OCI-LY1 (cell line): ENCODE measurements around the gene GLT6D1.

Experiments
- H2AFZ ChIP-seq: fragments of 200-600 bp; sonication (generic), shearing (Covaris generic); 2 replicates; pipeline ENCODE4 v1.6.0; 2014; ENCODE audit warnings: antibody characterized with exemption, mild to moderate bottlenecking, low read length
- H3F3A ChIP-seq: fragments of 200-600 bp; sonication (generic), shearing (Covaris generic); 2 replicates; pipeline ENCODE4 v1.6.0; 2014; ENCODE audit warnings: mild to moderate bottlenecking, antibody characterized with exemption, low read length, moderate library complexity; ENCODE audit not compliant: insufficient read depth
- H3K27ac ChIP-seq: fragments of 200-600 bp; sonication (generic); 2 replicates; pipeline ENCODE4 v1.5.1; 2014; ENCODE audit warnings: low read length, mixed run types, mild to moderate bottlenecking, low read depth; ENCODE audit not compliant: poor library complexity, severe bottlenecking
- H3K27me3 ChIP-seq: fragments of 200-600 bp; sonication (generic); 2 replicates; pipeline ENCODE4 v1.6.0; 2014; ENCODE audit warnings: antibody characterized with exemption, mild to moderate bottlenecking, low read length, moderate library complexity; ENCODE audit not compliant: insufficient read depth
- H3K36me3 ChIP-seq: fragments of 200-600 bp; sonication (generic); 2 replicates; pipeline ENCODE4 v1.6.1; 2014; ENCODE audit warnings: mild to moderate bottlenecking, antibody characterized with exemption, low read length, moderate library complexity, mixed read lengths; ENCODE audit not compliant: insufficient read depth
- H3K4me1 ChIP-seq: fragments of 200-600 bp; sonication (generic); 2 replicates; pipeline ENCODE4 v1.5.1; 2014; ENCODE audit warnings: mild to moderate bottlenecking, low read length, moderate library complexity; ENCODE audit not compliant: insufficient read depth, severe bottlenecking
- H3K4me2 ChIP-seq: fragments of 200-600 bp; sonication (generic), shearing (Covaris generic); 2 replicates; pipeline ENCODE4 v1.6.1; 2014; ENCODE audit warnings: low read length
- H3K4me3 ChIP-seq: fragments of 200-600 bp; sonication (generic); 2 replicates; pipeline ENCODE4 v1.5.1; 2014; ENCODE audit warnings: low read length, low read depth, mild to moderate bottlenecking, mixed read lengths; ENCODE audit not compliant: poor library complexity, severe bottlenecking
- H3K79me2 ChIP-seq: fragments of 200-600 bp; shearing (Covaris generic); 2 replicates; pipeline ENCODE4 v1.6.1; 2016; ENCODE audit warnings: mixed run types, low read length, mixed read lengths; ENCODE audit not compliant: insufficient read depth
- H3K9ac ChIP-seq: fragments of 200-600 bp; sonication (generic), shearing (Covaris generic); 2 replicates; pipeline ENCODE4 v1.6.1; 2014; ENCODE audit warnings: mild to moderate bottlenecking, low read length, mixed read lengths
- H3K9me2 ChIP-seq: fragments of 200-600 bp; sonication (generic), shearing (Covaris generic); 2 replicates; pipeline ENCODE4 v1.6.1; 2014; ENCODE audit warnings: low read depth, mild to moderate bottlenecking, low read length, mixed read lengths
- H3K9me3 ChIP-seq: fragments of 200-600 bp; shearing (Covaris generic); 2 replicates; pipeline ENCODE4 v1.6.1; 2014; ENCODE audit warnings: low read length, mixed read lengths
- H4K20me1 ChIP-seq: fragments of 200-600 bp; sonication (generic), shearing (Covaris generic); 2 replicates; pipeline ENCODE4 v1.6.0; 2016; ENCODE audit warnings: mild to moderate bottlenecking, low read length; ENCODE audit not compliant: insufficient read depth
- EZH2 ChIP-seq: fragments of 200-600 bp; sonication (generic), shearing (Covaris generic); IDR thresholded peaks from 2 replicates; pipeline ENCODE4 v1.8.0; 2017; ENCODE audit warnings: borderline replicate concordance, mixed run types, mild to moderate bottlenecking, antibody characterized with exemption, low read length, moderate library complexity, mixed read lengths
- TF ChIP-seq, protein P1 (sequence below): fragments of 200-600 bp; sonication (generic), shearing (Covaris generic); IDR thresholded peaks from 2 replicates; pipeline ENCODE4 v1.5.1; 2017; ENCODE audit warnings: mild to moderate bottlenecking, antibody characterized with exemption, low read length, moderate library complexity, mixed read lengths

Gene GLT6D1

DNA sequence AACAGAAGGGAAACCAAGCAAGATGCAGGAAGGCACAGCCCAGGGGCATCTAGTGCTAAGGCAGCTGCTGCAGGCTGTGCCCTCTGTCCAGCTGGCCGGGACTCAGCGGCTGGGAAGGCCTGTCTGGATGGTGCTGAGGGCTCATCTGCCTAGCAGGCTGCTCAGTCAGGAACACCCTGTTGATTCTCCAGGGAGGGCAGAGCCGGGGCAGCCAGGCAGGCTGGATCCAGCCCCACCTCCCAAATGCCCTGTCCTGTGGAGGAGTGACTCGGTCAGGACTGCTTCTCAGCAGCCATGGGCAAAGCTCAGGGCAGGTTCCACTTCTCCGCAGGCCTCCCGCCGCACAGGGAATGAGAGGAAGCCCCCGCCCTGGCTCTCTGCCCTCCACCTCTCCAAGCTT lies 16.0 kb upstream of the GLT6D1 start:
- Histone ChIP-seq H3K79me2 (no peaks in the 10 kb centered on the region), H4K20me1 (no peaks in the 10 kb centered on the region), H3K4me1 (no peaks in the 10 kb centered on the region), H3K27me3 (peaks cover 9% of the 10 kb centered on the region; the same call in 1 of the 2 replicates), H2AFZ (no peak overlapping the region), H3K9ac (no peak overlapping the region), H3K36me3 (no peaks in the 10 kb centered on the region), H3K27ac (no peak overlapping the region), H3K4me3 (no peak overlapping the region), H3F3A (no peaks in the 10 kb centered on the region), H3K9me3 (0 out of 2 replicates have a peak, but pooled peaks cover 3% of the 10 kb centered on the region), H3K9me2 (no peaks in the 10 kb centered on the region), H3K4me2 (no peak overlapping the region)
- TF ChIP-seq, protein P1, sequence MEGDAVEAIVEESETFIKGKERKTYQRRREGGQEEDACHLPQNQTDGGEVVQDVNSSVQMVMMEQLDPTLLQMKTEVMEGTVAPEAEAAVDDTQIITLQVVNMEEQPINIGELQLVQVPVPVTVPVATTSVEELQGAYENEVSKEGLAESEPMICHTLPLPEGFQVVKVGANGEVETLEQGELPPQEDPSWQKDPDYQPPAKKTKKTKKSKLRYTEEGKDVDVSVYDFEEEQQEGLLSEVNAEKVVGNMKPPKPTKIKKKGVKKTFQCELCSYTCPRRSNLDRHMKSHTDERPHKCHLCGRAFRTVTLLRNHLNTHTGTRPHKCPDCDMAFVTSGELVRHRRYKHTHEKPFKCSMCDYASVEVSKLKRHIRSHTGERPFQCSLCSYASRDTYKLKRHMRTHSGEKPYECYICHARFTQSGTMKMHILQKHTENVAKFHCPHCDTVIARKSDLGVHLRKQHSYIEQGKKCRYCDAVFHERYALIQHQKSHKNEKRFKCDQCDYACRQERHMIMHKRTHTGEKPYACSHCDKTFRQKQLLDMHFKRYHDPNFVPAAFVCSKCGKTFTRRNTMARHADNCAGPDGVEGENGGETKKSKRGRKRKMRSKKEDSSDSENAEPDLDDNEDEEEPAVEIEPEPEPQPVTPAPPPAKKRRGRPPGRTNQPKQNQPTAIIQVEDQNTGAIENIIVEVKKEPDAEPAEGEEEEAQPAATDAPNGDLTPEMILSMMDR, result no peak
- no peak for TF ChIP-seq EZH2

DNA sequence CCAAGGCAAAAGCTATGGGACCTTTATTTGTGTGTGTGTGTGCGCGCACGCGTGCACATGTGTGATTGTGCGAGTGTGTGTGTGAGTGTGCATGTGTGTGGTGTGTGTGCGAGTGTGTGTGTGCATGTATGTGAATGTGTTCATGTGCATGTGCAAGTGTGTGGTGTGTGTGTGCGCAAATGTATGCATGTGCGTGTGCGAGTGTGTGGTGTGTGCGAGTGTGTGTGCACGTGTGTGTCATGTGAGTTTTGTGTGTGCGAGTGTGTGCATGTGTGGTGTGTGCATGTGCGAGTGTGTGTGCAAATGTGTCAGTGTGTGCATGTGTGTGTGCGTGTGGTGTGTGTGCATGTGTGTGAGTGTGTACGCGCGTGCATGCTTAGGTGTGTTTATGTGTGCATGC lies 11.1 kb upstream of the GLT6D1 start:
- no peaks in the 10 kb centered on the region for H3K79me2 ChIP-seq
- H3K4me1 ChIP-seq, result no peaks in the 10 kb centered on the region
- TF ChIP-seq EZH2, result no peak
- TF ChIP-seq, protein P1, result no peak
- H3K36me3 ChIP-seq, result no peaks in the 10 kb centered on the region
- H3K27ac ChIP-seq, result no peak overlapping the region
- peaks cover 6% of the 10 kb centered on the region; the same call in 1 of the 2 replicates for H3K27me3 ChIP-seq
- peaks cover 13% of the 10 kb centered on the region for H3K9me3 ChIP-seq
- no peaks in the 10 kb centered on the region for H3K9me2 ChIP-seq
- H4K20me1 ChIP-seq, result no peaks in the 10 kb centered on the region
- no peaks in the 10 kb centered on the region for H3F3A ChIP-seq
- H2AFZ ChIP-seq, result no peak overlapping the region
- H3K9ac ChIP-seq, result no peak overlapping the region
- no peak overlapping the region for H3K4me2 ChIP-seq
- H3K4me3 ChIP-seq, result no peak overlapping the region

DNA sequence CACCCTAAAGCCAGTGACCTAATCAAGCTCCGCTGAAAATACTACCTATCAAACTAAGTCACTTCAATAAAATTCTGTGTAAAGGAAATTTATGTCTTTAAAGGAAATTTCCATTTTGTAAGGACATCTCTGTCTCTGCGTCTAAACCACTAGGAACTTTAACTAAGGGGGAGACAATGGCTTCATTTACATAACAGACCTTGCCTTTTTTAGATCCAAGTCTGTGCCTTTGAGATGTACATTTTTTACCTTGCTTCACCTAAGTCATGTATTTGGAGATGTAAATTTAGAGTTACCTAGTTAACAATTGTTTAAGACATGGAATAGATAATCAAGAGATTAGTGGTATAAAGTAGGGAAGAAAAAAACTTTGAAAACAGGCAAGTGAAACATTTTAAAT lies 10.2 kb upstream of the GLT6D1 start:
- H2AFZ ChIP-seq, result no peak overlapping the region
- no peaks in the 10 kb centered on the region for H3F3A ChIP-seq
- no peak overlapping the region for H3K27ac ChIP-seq
- H3K4me1 ChIP-seq, result no peaks in the 10 kb centered on the region
- H3K9ac ChIP-seq, result no peak overlapping the region
- peaks cover 19% of the 10 kb centered on the region for H3K9me3 ChIP-seq
- no peaks in the 10 kb centered on the region for H3K79me2 ChIP-seq
- peaks cover 6% of the 10 kb centered on the region; the same call in 1 of the 2 replicates for H3K27me3 ChIP-seq
- H4K20me1 ChIP-seq, result no peaks in the 10 kb centered on the region
- H3K9me2 ChIP-seq, result no peaks in the 10 kb centered on the region
- H3K4me3 ChIP-seq, result no peak overlapping the region
- no peaks in the 10 kb centered on the region for H3K36me3 ChIP-seq
- TF ChIP-seq, protein P1, result no peak
- no peak for TF ChIP-seq EZH2
- H3K4me2 ChIP-seq, result no peak overlapping the region
